Cardiac muscle cell (in vitro differentiated cells and primary cell): ENCODE results near the gene CAMK4. TPM values are rescaled to one million over a fixed set of nuclear protein-coding genes. Genes with fewer than 3 reads are reported as not detected.

ENCODE experiments used
- DNase-seq, 2 donors: peaks; one replicate each; pipeline versions ENCODE4 v3.0.0 to v3.0.0-alpha.2; 2010 to 2017; ENCODE audit warnings: low read depth in 1 of 2, low spot score in 1 of 2
- H3K27ac ChIP-seq: fragments of 200-600 bp; sonication (generic); 2 replicates; pipeline ENCODE4 v1.5.1; 2016
- H3K27me3 ChIP-seq: fragments of 200-600 bp; sonication (generic); 2 replicates; pipeline ENCODE4 v1.6.0; 2016; ENCODE audit warnings: control low read depth
- H3K36me3 ChIP-seq: fragments of 200-600 bp; sonication (generic); 2 replicates; pipeline ENCODE4 v1.5.1; 2016; ENCODE audit warnings: control low read depth
- H3K4me1 ChIP-seq: fragments of 200-600 bp; sonication (generic); 2 replicates; pipeline ENCODE4 v1.8.1; 2017; ENCODE audit warnings: low read depth, mild to moderate bottlenecking, mixed run types
- H3K4me3 ChIP-seq: fragments of 200-600 bp; sonication (generic); 2 replicates; pipeline ENCODE4 v1.5.1; 2016; ENCODE audit warnings: mild to moderate bottlenecking
- H3K9me3 ChIP-seq: fragments of 200-600 bp; sonication (generic); 2 replicates; pipeline ENCODE4 v1.5.1; 2017; ENCODE audit warnings: low read depth, mild to moderate bottlenecking, control low read depth
- CTCF ChIP-seq: IDR thresholded peaks from 2 replicates; pipeline ENCODE4 v1.5.1; 2012; ENCODE audit warnings: low read depth, mild to moderate bottlenecking, low read length
- polyA plus RNA-seq: library from polyadenylated mRNA; unstranded; fragments of >200 nt; fragmentation: Nextera tagmentation; extraction: Ambion mirVana; gene quantifications from 2 replicates; pipeline ENCODE4 v1.2.1, GENCODE V29; 2016
- total RNA-seq: library from RNA; depleted of rRNA; stranded (reverse); fragments of >200 nt; gene quantifications from 2 replicates; pipeline ENCODE4 v1.2.3, GENCODE V29; 2016

Gene CAMK4
- total and polyA plus RNA-seq, 2 experiments from 2014 or later: 0.67 to 2.1 TPM

- H3K4me3 ChIP-seq: no peak overlapping the region
- H3K36me3 ChIP-seq: no peaks in the 10 kb centered on the region
- no peaks in the 10 kb centered on the region for H3K4me1 ChIP-seq
- no peaks in the 10 kb centered on the region for H3K9me3 ChIP-seq
- no peak for TF ChIP-seq CTCF
- no peaks in the 10 kb centered on the region for H3K27me3 ChIP-seq
- no peak for DNase-seq
- H3K27ac ChIP-seq: no peak overlapping the region
Measured at GRCh38 chr5:111425205-111425604, 201.0 kb downstream of the CAMK4 start.

GRCh38 chr5:111427762-111428161 is 203.6 kb downstream of the CAMK4 start:
- Histone ChIP-seq H3K4me3 (no peak overlapping the region), H3K27me3 (no peaks in the 10 kb centered on the region), H3K36me3 (no peaks in the 10 kb centered on the region), H3K4me1 (no peaks in the 10 kb centered on the region), H3K9me3 (no peaks in the 10 kb centered on the region), H3K27ac (no peak overlapping the region)
- no peak for TF ChIP-seq CTCF
- DNase-seq: no peak

GRCh38 chr5:111432883-111433536 is 208.8 kb downstream of the CAMK4 start:
- Histone ChIP-seq H3K27ac (no peak overlapping the region), H3K27me3 (no peaks in the 10 kb centered on the region), H3K4me3 (no peak overlapping the region), H3K9me3 (no peaks in the 10 kb centered on the region), H3K4me1 (no peaks in the 10 kb centered on the region), H3K36me3 (no peaks in the 10 kb centered on the region)
- no peak for DNase-seq
- no peak for TF ChIP-seq CTCF

GRCh38 chr5:111434800-111435199 is 210.6 kb downstream of the CAMK4 start:
- Histone ChIP-seq H3K9me3 (no peaks in the 10 kb centered on the region), H3K36me3 (no peaks in the 10 kb centered on the region), H3K27ac (no peak overlapping the region), H3K4me3 (no peak overlapping the region), H3K27me3 (no peaks in the 10 kb centered on the region), H3K4me1 (no peaks in the 10 kb centered on the region)
- TF ChIP-seq CTCF: no peak
- DNase-seq: no peak

- TF ChIP-seq CTCF: no peak
- Histone ChIP-seq H3K9me3 (no peaks in the 10 kb centered on the region), H3K27ac (no peak overlapping the region), H3K36me3 (no peaks in the 10 kb centered on the region), H3K4me1 (no peaks in the 10 kb centered on the region), H3K27me3 (no peaks in the 10 kb centered on the region), H3K4me3 (no peak overlapping the region)
- DNase-seq: no peak
Measured at GRCh38 chr5:111439473-111440075, 215.4 kb downstream of the CAMK4 start.
